SK-N-MC (cell line): ENCODE data around the gene RFX8.

ENCODE experiments used
- EZH2 ChIP-seq: fragments of 200-600 bp; sonication (generic); IDR thresholded peaks from one replicate; pipeline ENCODE4 v1.6.1; 2017; ENCODE audit warnings: antibody characterized with exemption
- POLR2AphosphoS5 ChIP-seq: IDR thresholded peaks from 2 replicates; pipeline ENCODE4 v1.6.1; 2012; ENCODE audit warnings: mild to moderate bottlenecking, low read depth, low read length, borderline replicate concordance

GRCh38 chr2:101410746-101411145 lies 64.2 kb downstream of the RFX8 start:
- TF ChIP-seq EZH2, result no peak
- TF ChIP-seq POLR2AphosphoS5, result no peak
